G401 (cell line): ENCODE results near the gene MYO1G. TPM values are rescaled to one million over a fixed set of nuclear protein-coding genes. Genes with fewer than 3 reads are reported as not detected.

Source experiments
- DNase-seq: peaks from one replicate; pipeline ENCODE4 v3.0.0-alpha.2; 2015; ENCODE audit warnings: low spot score
- in situ Hi-C: cut with HindIII; loops from 2 replicates; pipeline ENCODE4 v1.10.0; 2016; ENCODE audit warnings: low sequenced_read_pairs, mixed read lengths
- total RNA-seq: library from RNA; depleted of rRNA; stranded (reverse); fragments of >200 nt; shearing (Covaris generic); gene quantifications from 2 replicates; pipeline ENCODE4 v1.2.3, GENCODE V29; 2014; rRNA removed

The MYO1G gene
- total RNA-seq, 1 experiment from 2014 or later: 0.98 TPM

DNA sequence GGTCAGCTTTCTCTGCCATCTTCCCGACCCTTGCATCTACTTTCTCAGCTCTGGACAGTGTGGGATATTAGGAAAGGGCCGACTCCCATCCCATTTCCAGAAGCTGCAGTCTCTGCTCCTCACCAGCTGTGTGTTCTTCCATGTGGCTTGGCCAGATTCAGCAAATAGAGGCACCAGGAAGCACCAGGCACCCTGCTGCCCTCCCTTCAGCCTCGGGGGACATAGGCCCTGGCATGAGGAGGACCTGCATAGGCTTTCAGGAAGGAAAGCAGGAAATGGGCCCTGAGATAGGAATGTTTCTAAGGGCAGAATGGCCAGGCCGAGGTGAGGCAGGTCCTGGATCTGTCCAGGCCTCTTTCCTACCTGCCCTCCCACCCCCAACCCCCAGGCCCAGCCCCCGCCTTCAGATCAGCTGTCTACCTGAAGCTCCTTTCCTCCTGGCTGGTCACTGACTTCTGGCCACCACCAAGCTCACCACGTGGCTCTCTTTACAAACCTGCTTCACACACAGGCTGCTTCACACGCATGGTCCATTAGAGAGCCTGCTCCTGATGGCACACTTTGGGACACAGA is 66.0 kb downstream of the MYO1G start:
- peak; percentile 72 for DNase-seq
- in situ Hi-C loops: no loop called here

Other genes with a start within 250 kb of the MYO1G start
- 0.92 and 2.3 TPM in 2 replicates for gene ZMIZ2, start 230.2 kb downstream of the MYO1G start, total RNA-seq
- gene PPIA, start 182.3 kb downstream of the MYO1G start, total RNA-seq: 4,753 and 4,999 TPM in 2 replicates
- gene H2AZ2, start 130.9 kb downstream of the MYO1G start, total RNA-seq: 315 and 379 TPM in 2 replicates
- 11.1 and 13.1 TPM in 2 replicates for gene PURB, start 93.5 kb downstream of the MYO1G start, total RNA-seq
- 30.2 and 34.2 TPM in 2 replicates for gene CCM2, start 21.2 kb upstream of the MYO1G start, total RNA-seq
- not detected in 2 replicates for gene NACAD, start 110.0 kb upstream of the MYO1G start, total RNA-seq
- gene TBRG4, start 132.7 kb upstream of the MYO1G start, total RNA-seq: 133 and 136 TPM in 2 replicates
- gene RAMP3, start 178.8 kb upstream of the MYO1G start, total RNA-seq: not detected in 2 replicates